Keratinocyte (primary cell): Measurements from ENCODE around the gene RNLS.

Experiments
- CTCF ChIP-seq, 3 experiments: IDR thresholded peaks in 1 of 3; conservative IDR thresholded peaks in 1 of 3; optimal IDR thresholded peaks in 1 of 3; 2 replicates in 2 of 3; 3 replicates in 1 of 3; pipeline versions ENCODE3 to v1.5.1; 2011; ENCODE audit warnings: low read length in 3 of 3, mild to moderate bottlenecking in 3 of 3, moderate library complexity in 2 of 3, control low read depth in 1 of 3, inconsistent platforms in 1 of 3; ENCODE audit not compliant: insufficient read depth in 2 of 3; ENCODE audit errors: extremely low read depth in 1 of 3
- EZH2 ChIP-seq: IDR thresholded peaks from one replicate; pipeline ENCODE4 v1.6.1; 2012; ENCODE audit warnings: inconsistent platforms, mild to moderate bottlenecking, low read length, moderate library complexity

DNA sequence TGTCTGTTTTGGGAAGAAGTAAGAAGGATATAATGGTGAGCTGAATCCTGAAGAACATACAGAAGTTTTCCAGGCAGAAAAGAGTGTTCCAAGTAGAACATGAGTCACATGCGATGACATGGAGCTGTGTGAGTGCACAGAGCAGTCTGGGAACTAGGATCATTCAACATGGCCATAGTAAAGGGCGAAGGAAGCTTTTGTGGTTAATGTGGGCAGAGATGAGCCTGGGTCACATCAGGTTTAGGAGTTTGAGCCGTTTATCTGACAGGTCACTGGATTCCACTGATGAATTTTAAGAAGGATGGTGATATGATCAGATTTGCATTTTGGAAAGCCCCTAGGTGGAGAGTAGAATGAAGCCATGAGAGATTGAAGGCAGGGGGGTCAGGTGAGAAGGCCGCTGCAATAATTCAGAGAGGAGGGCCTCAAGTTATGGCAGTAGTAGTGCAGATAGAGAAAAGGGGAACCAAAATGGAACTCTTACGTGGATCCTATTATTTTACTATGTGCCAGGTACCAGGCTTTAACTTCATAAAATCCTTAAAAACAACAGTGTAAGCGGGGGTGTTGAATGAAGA is 171.3 kb downstream of the RNLS start:
- TF ChIP-seq CTCF (optimal IDR thresholded peaks at IDR 0.05 in 1 of 3, IDR thresholded peaks at IDR 0.05 in 1 of 3, conservative IDR thresholded peaks at IDR 0.05 in 1 of 3; ENCODE audit: extremely low read depth in 1 of 3, insufficient read depth in 2 of 3, low read length in 3 of 3) (no peak), EZH2 (no peak)
